Kidney (tissue), 14 donors: ENCODE results near the gene ARSA. TPM values are rescaled to one million over a fixed set of nuclear protein-coding genes. Genes with fewer than 3 reads are reported as not detected.

ENCODE experiments used
- DNase-seq, 5 donors: peaks; one replicate each; pipeline ENCODE4 v3.0.0-alpha.2; 2013 to 2020
- FAIRE-seq: peaks from 2 replicates; lab custom pipeline; 2012; peaks lifted over from hg19 to GRCh38; lab: Jason Lieb, UNC
- H3K27ac ChIP-seq, 2 donors: one replicate each; pipeline ENCODE4 v1.7.0; 2013; ENCODE audit warnings: low read depth in 2 of 2, low read length in 2 of 2, inconsistent platforms in 1 of 2
- H3K27me3 ChIP-seq: one replicate; pipeline ENCODE4 v1.7.1; 2013; ENCODE audit warnings: low read length, inconsistent platforms; ENCODE audit not compliant: control insufficient read depth, insufficient read depth
- H3K36me3 ChIP-seq, 3 donors: one replicate each; pipeline versions ENCODE4 v1.7.0 to v1.7.1; 2013; ENCODE audit warnings: low read length in 3 of 3, control low read depth in 1 of 3, inconsistent platforms in 1 of 3; ENCODE audit not compliant: insufficient read depth in 3 of 3, control insufficient read depth in 2 of 3
- H3K4me1 ChIP-seq, 3 donors: one replicate each; pipeline versions ENCODE4 v1.7.0 to v1.7.1; 2013; ENCODE audit warnings: low read length in 3 of 3, inconsistent platforms in 1 of 3, low read depth in 1 of 3; ENCODE audit not compliant: control insufficient read depth in 2 of 3, insufficient read depth in 2 of 3
- H3K4me3 ChIP-seq, 3 donors: one replicate each; pipeline versions ENCODE4 v1.7.0 to v1.8.1; 2013; ENCODE audit warnings: low read length in 3 of 3, control low read depth in 1 of 3, inconsistent platforms in 1 of 3
- H3K9ac ChIP-seq, 3 donors: one replicate each; pipeline versions ENCODE4 v1.7.0 to v1.7.1; 2013; ENCODE audit warnings: low read length in 3 of 3, control low read depth in 1 of 3, inconsistent platforms in 1 of 3
- H3K9me3 ChIP-seq, 3 donors: one replicate each; pipeline versions ENCODE4 v1.7.0 to v1.7.1; 2013; ENCODE audit warnings: low read length in 3 of 3, control low read depth in 1 of 3, inconsistent platforms in 1 of 3; ENCODE audit not compliant: control insufficient read depth in 2 of 3, insufficient read depth in 1 of 3
- CTCF ChIP-seq: IDR thresholded peaks from 3 replicates; pipeline ENCODE4 v1.5.1; 2012; ENCODE audit warnings: mild to moderate bottlenecking, moderate library complexity, borderline replicate concordance; ENCODE audit not compliant: insufficient read depth; ENCODE audit errors: extremely low read depth
- intact Hi-C: fragments of 100-400 bp; cut with DNase I; formaldehyde crosslinking; loops from one replicate; pipeline ENCODE4 v1.11.1; 2022
- polyA plus RNA-seq: library from polyadenylated mRNA; stranded (reverse); fragments of 350-450 nt; fragmentation: Illumina TruSeq; extraction: RNeasy Lipid Tissue Mini Kit (QIAGEN cat#74804); gene quantifications from one replicate; pipeline ENCODE4 v1.2.3, GENCODE V29; 2014; ENCODE audit warnings: low read depth, low replicate concordance; ENCODE audit not compliant: insufficient read depth
- total RNA-seq: library from RNA; stranded (reverse); fragmentation: NEBNext Ultra II Directional; extraction: Animal tissue kit (Norgen Biotek cat#: 25700); gene quantifications from one replicate; pipeline ENCODE4 v1.2.1, GENCODE V29; 2021
- donor health status: control.
- donor health status: control.
- donor health status: control.
- donor health status: control.
- donor health status: control.
- donor health status: DM: yes; HTN: yes; CAD: no.
- donor health status: Normal renal cell carcinoma (clear cell type).

Gene ARSA
- total and polyA plus RNA-seq, 2 donors from 2014 or later = 52.8 to 53.0 TPM

DNA sequence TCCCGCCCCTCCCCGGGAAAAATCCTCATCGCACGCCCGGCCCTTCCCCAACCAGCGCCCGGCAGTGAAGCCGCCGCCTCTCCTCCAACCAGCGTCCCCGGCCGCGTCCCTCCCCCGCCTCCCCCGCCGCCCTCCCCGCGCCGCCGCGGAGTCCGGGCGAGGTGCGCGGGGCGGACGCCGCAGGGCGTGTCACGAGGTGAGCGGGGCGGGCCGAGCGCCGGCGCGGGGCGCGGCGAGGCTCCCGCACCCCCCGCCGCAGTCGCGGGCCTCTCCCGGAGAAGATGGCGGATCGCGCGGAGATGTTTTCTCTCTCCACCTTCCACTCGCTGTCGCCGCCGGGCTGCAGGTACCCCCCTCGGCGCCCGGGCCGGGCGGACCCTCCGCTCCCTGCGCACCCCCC lies 27.4 kb downstream of the ARSA start, which contains the start of gene MAPK8IP2:
TSS of gene MAPK8IP2 (plus strand) at position 256 of the 400 bp plus-strand sequence. CDS start at position 282, 26 bp downstream.
- TF ChIP-seq CTCF = no peak
- DNase-seq (peak in 1 of 5 donors; percentile 69), FAIRE-seq (no peak)
- Histone ChIP-seq H3K4me1 (peaks cover 0 to 2% (median 0%) of the 10 kb centered on the region in 3 donors), H3K4me3 (no peak within 1 kb of the TSS), H3K27me3 (peaks cover 18% of the 10 kb centered on the region), H3K9ac (no peak within 1 kb of the TSS), H3K9me3 (no peaks in the 10 kb centered on the region), H3K36me3 (no peaks in the 10 kb centered on the region), H3K27ac (no peak within 1 kb of the TSS)
- intact Hi-C loops = no loop called here

- Histone ChIP-seq H3K9ac (no peak overlapping the region), H3K4me3 (no peak overlapping the region), H3K9me3 (no peaks in the 10 kb centered on the region), H3K27me3 (peaks cover 16% of the 10 kb centered on the region), H3K27ac (no peak overlapping the region), H3K4me1 (peaks cover 0 to 2% (median 0%) of the 10 kb centered on the region in 3 donors), H3K36me3 (no peaks in the 10 kb centered on the region)
- FAIRE-seq (no peak), DNase-seq (peak; percentile 59 to 85 (median 81))
- TF ChIP-seq CTCF = no peak
- intact Hi-C loops = no loop called here
Observed at GRCh38 chr22:50599816-50600455, 28.0 kb downstream of the ARSA start.

GRCh38 chr22:50597097-50597496 lies 30.9 kb downstream of the ARSA start:
- no peak overlapping the region for H3K27ac ChIP-seq
- H3K4me1 ChIP-seq = peaks cover 0 to 2% (median 0%) of the 10 kb centered on the region in 3 donors
- no peaks in the 10 kb centered on the region for H3K9me3 ChIP-seq
- FAIRE-seq = no peak
- H3K4me3 ChIP-seq = no peak overlapping the region
- H3K27me3 ChIP-seq = peaks cover 7% of the 10 kb centered on the region
- TF ChIP-seq CTCF = no peak
- DNase-seq = no peak
- H3K36me3 ChIP-seq = no peaks in the 10 kb centered on the region
- intact Hi-C loops = no loop called here
- H3K9ac ChIP-seq = no peak overlapping the region
